Endothelial cell of umbilical vein (primary cell): ENCODE data around the gene CYP1B1.

ENCODE experiments used
- CTCF ChIP-seq, 2 donors: IDR thresholded peaks; 1 replicate in 1 of 2; 2 replicates in 1 of 2; pipeline ENCODE4 v1.5.1; 2011; ENCODE audit warnings: low read length in 2 of 2, mild to moderate bottlenecking in 2 of 2, moderate library complexity in 2 of 2, control low read depth in 1 of 2, inconsistent platforms in 1 of 2, low read depth in 1 of 2; ENCODE audit not compliant: insufficient read depth in 1 of 2; ENCODE audit errors: extremely low read depth in 1 of 2
- EZH2 ChIP-seq: IDR thresholded peaks from 2 replicates; pipeline ENCODE4 v1.6.1; 2012; ENCODE audit warnings: borderline replicate concordance, low read depth, mild to moderate bottlenecking, moderate library complexity, low read length, inconsistent platforms; ENCODE audit not compliant: severe bottlenecking
- JUN ChIP-seq: IDR thresholded peaks from 2 replicates; pipeline ENCODE4 v1.6.1; 2011; ENCODE audit warnings: borderline replicate concordance, low read depth; ENCODE audit not compliant: insufficient read length, insufficient read depth
- POLR2A ChIP-seq: IDR thresholded peaks from 2 replicates; pipeline ENCODE4 v1.6.1; 2012; ENCODE audit warnings: low read depth, mild to moderate bottlenecking, control low read depth, low read length
- POLR2AphosphoS5 ChIP-seq: IDR thresholded peaks from 2 replicates; pipeline ENCODE4 v1.6.1; 2012; ENCODE audit warnings: low read depth, mild to moderate bottlenecking, control low read depth, low read length, moderate library complexity; ENCODE audit not compliant: insufficient read depth
- TF ChIP-seq, protein P1 (sequence below): IDR thresholded peaks from 2 replicates; pipeline ENCODE4 v1.6.1; 2011; ENCODE audit not compliant: insufficient read depth, insufficient read length

DNA sequence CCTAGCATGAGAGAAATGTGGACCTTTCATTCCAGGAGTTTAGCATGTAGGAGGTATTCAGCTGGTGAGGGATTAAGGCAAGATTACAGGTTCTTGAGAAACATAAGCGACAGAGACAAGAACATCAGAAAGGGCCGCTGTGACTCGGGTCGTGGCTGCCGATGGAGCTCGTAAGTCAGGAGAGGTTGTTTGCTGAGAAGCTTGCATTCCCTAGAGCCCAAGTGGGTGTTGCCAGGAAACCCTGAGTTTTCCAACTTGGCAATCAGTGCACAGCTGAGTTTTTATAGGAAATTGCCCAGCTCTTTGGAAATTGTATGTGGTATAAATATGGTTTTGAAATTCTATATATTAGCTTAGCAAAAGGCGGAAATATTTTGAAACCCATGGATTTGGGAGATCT lies 46.4 kb upstream of the CYP1B1 start:
- TF ChIP-seq CTCF (IDR thresholded peaks at IDR 0.05; ENCODE audit: extremely low read depth in 1 of 2, insufficient read depth in 1 of 2, low read depth in 1 of 2, low read length in 2 of 2) (no peak), EZH2 (no peak), JUN (no peak), POLR2AphosphoS5 (no peak), POLR2A (no peak)
- TF ChIP-seq, protein P1, sequence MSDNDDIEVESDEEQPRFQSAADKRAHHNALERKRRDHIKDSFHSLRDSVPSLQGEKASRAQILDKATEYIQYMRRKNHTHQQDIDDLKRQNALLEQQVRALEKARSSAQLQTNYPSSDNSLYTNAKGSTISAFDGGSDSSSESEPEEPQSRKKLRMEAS, result no peak
